HepG2 (cell line): ENCODE data around the gene CAT. TPM values are rescaled to one million over a fixed set of nuclear protein-coding genes. Genes with fewer than 3 reads are reported as not detected.
A peak's percentile ranks its signal among the peaks of the same experiment; 100 is the strongest.

ENCODE experiments used
- CREB1 ChIP-seq, 2 experiments: fragments of 450-650 bp in 1 of 2; IDR thresholded peaks; 2 replicates each; pipeline ENCODE4 v1.6.1; 2016 to 2017; ENCODE audit warnings: control low read depth in 1 of 2, mild to moderate bottlenecking in 1 of 2, missing compliant biosample characterization in 1 of 2, missing genetic modification characterization in 1 of 2
- ETV6 ChIP-seq: sonication (generic); formaldehyde crosslinking; conservative IDR thresholded peaks from 2 replicates; pipeline ENCODE4 v1.4.0; 2020; ENCODE audit warnings: missing genetic modification reagents
- FLYWCH1 ChIP-seq: sonication (generic); formaldehyde crosslinking; IDR thresholded peaks from 2 replicates; pipeline ENCODE4 v1.8.1; 2023; ENCODE audit warnings: mild to moderate bottlenecking, missing genetic modification reagents
- GATAD2A ChIP-seq: IDR thresholded peaks from 2 replicates; pipeline ENCODE4 v1.6.1; 2016
- GLMP ChIP-seq: sonication (generic); formaldehyde crosslinking; IDR thresholded peaks from 2 replicates; pipeline ENCODE4 v1.9.0; 2021; ENCODE audit warnings: missing genetic modification reagents, mild to moderate bottlenecking, borderline replicate concordance
- MYPOP ChIP-seq: sonication (generic); formaldehyde crosslinking; IDR thresholded peaks from 2 replicates; pipeline ENCODE4 v1.8.1; 2023; ENCODE audit warnings: mild to moderate bottlenecking, moderate library complexity, missing genetic modification reagents
- MZF1 ChIP-seq: sonication (generic); formaldehyde crosslinking; IDR thresholded peaks from 2 replicates; pipeline ENCODE4 v1.8.1; 2023; ENCODE audit warnings: mild to moderate bottlenecking, missing genetic modification reagents, borderline replicate concordance
- NCOA1 ChIP-seq: sonication (generic); formaldehyde crosslinking; IDR thresholded peaks from 2 replicates; pipeline ENCODE4 v1.9.0; 2021; ENCODE audit warnings: missing genetic modification reagents
- PATZ1 ChIP-seq: sonication (generic); formaldehyde crosslinking; IDR thresholded peaks from 2 replicates; pipeline ENCODE4 v1.4.0; 2020; ENCODE audit warnings: missing genetic modification reagents
- PPARG ChIP-seq: conservative IDR thresholded peaks from 2 replicates; pipeline ENCODE4 v1.6.1; 2016; ENCODE audit warnings: missing biosample characterization, missing genetic modification reagents
- REPIN1 ChIP-seq: sonication (generic); formaldehyde crosslinking; IDR thresholded peaks from 2 replicates; pipeline ENCODE4 v1.8.0; 2022; ENCODE audit warnings: missing genetic modification reagents, low read depth, mild to moderate bottlenecking, borderline replicate concordance
- SYNCRIP ChIP-seq: fragments of 200-400 bp; formaldehyde crosslinking; IDR thresholded peaks from 2 replicates; pipeline ENCODE4 v1.6.1; 2018; ENCODE audit warnings: mild to moderate bottlenecking, low read depth, low read length; ENCODE audit not compliant: insufficient read depth
- TCF7L2 ChIP-seq: IDR thresholded peaks from 2 replicates; pipeline ENCODE4 v1.6.1; 2011; ENCODE audit warnings: mild to moderate bottlenecking, low read depth, low read length, moderate library complexity
- THAP8 ChIP-seq: sonication (generic); formaldehyde crosslinking; IDR thresholded peaks from 2 replicates; pipeline ENCODE4 v1.5.1; 2020; ENCODE audit warnings: missing genetic modification reagents, mild to moderate bottlenecking, borderline replicate concordance
- TSC22D2 ChIP-seq: sonication (generic); formaldehyde crosslinking; IDR thresholded peaks from 2 replicates; pipeline ENCODE4 v1.5.1; 2020; ENCODE audit warnings: missing genetic modification reagents, mild to moderate bottlenecking, borderline replicate concordance
- ZBTB1 ChIP-seq: sonication (generic); formaldehyde crosslinking; IDR thresholded peaks from 2 replicates; pipeline ENCODE4 v1.4.0; 2020; ENCODE audit warnings: missing genetic modification reagents, borderline replicate concordance
- ZMYM2 ChIP-seq: sonication (generic); formaldehyde crosslinking; IDR thresholded peaks from 2 replicates; pipeline ENCODE4 v1.8.0; 2022; ENCODE audit warnings: mild to moderate bottlenecking, missing genetic modification reagents
- ZNF354B ChIP-seq: sonication (generic); formaldehyde crosslinking; IDR thresholded peaks from 2 replicates; pipeline ENCODE4 v1.8.0; 2022; ENCODE audit warnings: mild to moderate bottlenecking, missing genetic modification reagents
- ZNF468 ChIP-seq: sonication (generic); formaldehyde crosslinking; IDR thresholded peaks from 2 replicates; pipeline ENCODE4 v1.8.0; 2022; ENCODE audit warnings: mild to moderate bottlenecking, moderate library complexity, missing genetic modification reagents
- ZNF484 ChIP-seq: sonication (generic); formaldehyde crosslinking; IDR thresholded peaks from 2 replicates; pipeline ENCODE4 v1.5.1; 2020; ENCODE audit warnings: mild to moderate bottlenecking, low read depth, missing genetic modification reagents, borderline replicate concordance
- ZNF530 ChIP-seq: sonication (generic); formaldehyde crosslinking; IDR thresholded peaks from 2 replicates; pipeline ENCODE4 v1.5.0; 2020; ENCODE audit warnings: low read depth, mild to moderate bottlenecking, missing genetic modification reagents
- ZNF850 ChIP-seq: sonication (generic); formaldehyde crosslinking; conservative IDR thresholded peaks from 2 replicates; pipeline ENCODE4 v1.9.0; 2021; ENCODE audit warnings: mild to moderate bottlenecking, missing genetic modification reagents
- polyA plus RNA-seq, 8 experiments: library from polyadenylated mRNA; depleted of rRNA in 3 of 8; stranded (reverse) in 7 of 8; unstranded in 1 of 8; fragments of >200 nt; fragmentation: Illumina TruSeq in 4 of 8; extraction: Trizol in 4 of 8; gene quantifications; 2 replicates each; pipeline versions ENCODE4 v1.2.1 to v1.2.3, GENCODE V29; 2011 to 2016; ENCODE audit warnings: low read depth in 4 of 8, missing spikeins in 1 of 8, mixed read lengths in 1 of 8; ENCODE audit not compliant: insufficient read depth in 1 of 8
- total RNA-seq, 5 experiments: library from RNA; depleted of rRNA; stranded (reverse); fragments of >200 nt; fragmentation: Illumina TruSeq; extraction: Trizol; gene quantifications; 2 replicates each; pipeline ENCODE4 v1.2.3, GENCODE V29; 2016; ENCODE audit warnings: low read depth in 1 of 5
- TF ChIP-seq, protein P1 (sequence below): sonication (generic); formaldehyde crosslinking; IDR thresholded peaks from 2 replicates; pipeline ENCODE4 v1.4.0; 2020; ENCODE audit warnings: mild to moderate bottlenecking, missing genetic modification reagents

Gene CAT
- total and polyA plus RNA-seq, 2 of the 13 experiments (the other 11 are each of a cell fraction or from before 2014, with no cell fraction given) = 107 to 136 TPM

GRCh38 chr11:34427186-34427805, 11.4 kb upstream of the CAT start (continued):
- no peak for TF ChIP-seq SYNCRIP
- TF ChIP-seq TCF7L2 = peak; percentile 68
- no peak for TF ChIP-seq ETV6 (CRISPR knock-in tag)
- TF ChIP-seq NCOA1 (CRISPR knock-in tag) = no peak
- peak; percentile 96 for TF ChIP-seq PPARG
- no peak for TF ChIP-seq MYPOP (CRISPR knock-in tag)
- TF ChIP-seq ZNF484 (CRISPR knock-in tag) = no peak
- no peak for TF ChIP-seq ZNF850
- no peak for TF ChIP-seq GLMP (CRISPR knock-in tag)
- TF ChIP-seq THAP8 (CRISPR knock-in tag) = no peak
- no peak for TF ChIP-seq FLYWCH1
- TF ChIP-seq MZF1 (CRISPR knock-in tag) = no peak
- TF ChIP-seq ZNF530 (CRISPR knock-in tag) = no peak
- no peak for TF ChIP-seq ZBTB1 (CRISPR knock-in tag)
- TF ChIP-seq ZNF354B (CRISPR knock-in tag) = no peak
- TF ChIP-seq GATAD2A = peak; percentile 93
- TF ChIP-seq TSC22D2 = no peak
- peak; percentile 69 for TF ChIP-seq PATZ1 (CRISPR knock-in tag)
- no peak for TF ChIP-seq CREB1 (IDR thresholded peaks at IDR 0.05)
- TF ChIP-seq CREB1 (CRISPR knock-in tag; IDR thresholded peaks at IDR 0.05) = peak; percentile 65
- no peak for TF ChIP-seq ZNF468 (CRISPR knock-in tag)
- TF ChIP-seq REPIN1 (CRISPR knock-in tag) = no peak; the same call in 1 of the 2 replicates
- TF ChIP-seq ZMYM2 (CRISPR knock-in tag) = peak; percentile 45; the same call in 1 of the 2 replicates
- TF ChIP-seq, protein P1, sequence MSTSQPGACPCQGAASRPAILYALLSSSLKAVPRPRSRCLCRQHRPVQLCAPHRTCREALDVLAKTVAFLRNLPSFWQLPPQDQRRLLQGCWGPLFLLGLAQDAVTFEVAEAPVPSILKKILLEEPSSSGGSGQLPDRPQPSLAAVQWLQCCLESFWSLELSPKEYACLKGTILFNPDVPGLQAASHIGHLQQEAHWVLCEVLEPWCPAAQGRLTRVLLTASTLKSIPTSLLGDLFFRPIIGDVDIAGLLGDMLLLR (CRISPR knock-in tag) = no peak
